A549 (cell line): ENCODE results near the gene PPTC7. TPM values are rescaled to one million over a fixed set of nuclear protein-coding genes. Genes with fewer than 3 reads are reported as not detected.
"Not testable (repeated sequence)": the region's sequence is repeated elsewhere in the genome, so short reads cannot be mapped to it uniquely, and the experiment has no call there.

ENCODE experiments used
- ATAC-seq, 2 experiments: fragments of 200-7000 bp in 1 of 2; fragments of >200 bp in 1 of 2; cut with Nextera tagmentation in 1 of 2; cut with Tn5 transposase in 1 of 2; 3 replicates each; pipeline versions ENCODE4 v1.8.0 to v1.9.1; 2018 to 2020; ENCODE audit warnings: mild to moderate bottlenecking in 1 of 2, moderate library complexity in 1 of 2
- CTCF ChIA-PET: fragments of 300-600 bp; sonication (Branson Sonifier 250); formaldehyde crosslinking; extraction: SDS; loops from one replicate; lab custom pipeline; 2021; ENCODE audit warnings: antibody characterized with exemption, inconsistent platforms; lab: Yijun Ruan, JAX
- POLR2A ChIA-PET: fragments of 350-600 bp; formaldehyde crosslinking; extraction: SDS; loops from one replicate; lab custom pipeline; 2021; ENCODE audit warnings: antibody characterized with exemption, inconsistent platforms; lab: Yijun Ruan, JAX
- DNase-seq, 2 experiments: peaks; one replicate each; pipeline versions ENCODE4 v3.0.0 to v3.0.0-alpha.2; 2011 to 2016; ENCODE audit warnings: low read depth in 1 of 2, low spot score in 1 of 2
- FAIRE-seq: peaks from 2 replicates; lab custom pipeline; 2011; peaks lifted over from hg19 to GRCh38; lab: Jason Lieb, UNC
- H3K27ac ChIP-seq, 2 experiments: fragments of >200 bp; sonication (Bioruptor Twin); formaldehyde crosslinking; 3 replicates each; pipeline ENCODE4 v1.5.1; 2016 to 2017
- H3K4me1 ChIP-seq: fragments of >200 bp; sonication (Bioruptor Twin); formaldehyde crosslinking; 3 replicates; pipeline ENCODE4 v1.6.1; 2016
- H3K4me2 ChIP-seq: fragments of >200 bp; sonication (Bioruptor Twin); formaldehyde crosslinking; 3 replicates; pipeline ENCODE4 v1.6.1; 2016
- H3K4me3 ChIP-seq: fragments of >200 bp; sonication (Bioruptor Twin); formaldehyde crosslinking; 3 replicates; pipeline ENCODE4 v1.5.1; 2016
- H3K9me3 ChIP-seq: fragments of >200 bp; sonication (Bioruptor Twin); formaldehyde crosslinking; 3 replicates; pipeline ENCODE4 v1.6.1; 2016
- EHF ChIP-seq: fragments of 250-450 bp; sonication (Bioruptor Pico); IDR thresholded peaks from 2 replicates; pipeline ENCODE4 v1.5.0; 2020; ENCODE audit warnings: mild to moderate bottlenecking
- ESRRA ChIP-seq: fragments of 150-350 bp; IDR thresholded peaks from 2 replicates; pipeline ENCODE4 v1.6.1; 2014; ENCODE audit warnings: mild to moderate bottlenecking, low read length, borderline replicate concordance
- FOXS1 ChIP-seq: fragments of 250-450 bp; sonication (Bioruptor Pico); IDR thresholded peaks from 2 replicates; pipeline ENCODE4 v1.5.0; 2020; ENCODE audit warnings: mild to moderate bottlenecking, moderate library complexity
- HEYL ChIP-seq: fragments of 250-450 bp; sonication (Bioruptor Pico); IDR thresholded peaks from 2 replicates; pipeline ENCODE4 v1.8.0; 2021; ENCODE audit warnings: mild to moderate bottlenecking, moderate library complexity
- HOXA7 ChIP-seq: fragments of 250-450 bp; sonication (Bioruptor Pico); IDR thresholded peaks from 2 replicates; pipeline ENCODE4 v1.5.0; 2020; ENCODE audit warnings: mild to moderate bottlenecking, moderate library complexity
- HOXB13 ChIP-seq: fragments of 250-450 bp; sonication (Bioruptor Pico); IDR thresholded peaks from 2 replicates; pipeline ENCODE4 v1.5.0; 2020; ENCODE audit warnings: low read depth, mild to moderate bottlenecking, moderate library complexity
- HOXB5 ChIP-seq: fragments of 250-450 bp; sonication (Bioruptor Pico); IDR thresholded peaks from 2 replicates; pipeline ENCODE4 v1.5.0; 2020; ENCODE audit warnings: mild to moderate bottlenecking, moderate library complexity
- MAFK ChIP-seq: fragments of 450-650 bp; IDR thresholded peaks from 2 replicates; pipeline ENCODE4 v1.6.1; 2014; ENCODE audit not compliant: partially characterized antibody
- NFE2L2 ChIP-seq: fragments of 150-350 bp; conservative IDR thresholded peaks from 2 replicates; pipeline ENCODE4 v1.6.1; 2014; ENCODE audit warnings: low read length
- NR3C1 ChIP-seq: fragments of >200 bp; sonication (Bioruptor Twin); formaldehyde crosslinking; IDR thresholded peaks from 3 replicates; pipeline ENCODE4 v1.6.1; 2017
- SMC3 ChIP-seq: fragments of >200 bp; sonication (Bioruptor Twin); formaldehyde crosslinking; IDR thresholded peaks from 3 replicates; pipeline ENCODE4 v1.6.1; 2018; ENCODE audit warnings: inconsistent platforms
- TP53 ChIP-seq: fragments of 250-450 bp; sonication (Bioruptor Pico); IDR thresholded peaks from 2 replicates; pipeline ENCODE4 v1.5.0; 2021; ENCODE audit warnings: mild to moderate bottlenecking, moderate library complexity
- ZC3H11A ChIP-seq: fragments of 450-650 bp; IDR thresholded peaks from 2 replicates; pipeline ENCODE4 v1.6.1; 2014; ENCODE audit warnings: antibody characterized with exemption, mild to moderate bottlenecking
- ZFP36 ChIP-seq: fragments of 450-650 bp; IDR thresholded peaks from 2 replicates; pipeline ENCODE4 v1.6.1; 2014; ENCODE audit warnings: borderline replicate concordance; ENCODE audit not compliant: partially characterized antibody
- ZNF302 ChIP-seq: fragments of 250-450 bp; sonication (Bioruptor Pico); IDR thresholded peaks from 2 replicates; pipeline ENCODE4 v1.9.0; 2021; ENCODE audit warnings: inconsistent platforms, mild to moderate bottlenecking, moderate library complexity
- ZSCAN20 ChIP-seq: fragments of 250-450 bp; sonication (Bioruptor Pico); IDR thresholded peaks from 2 replicates; pipeline ENCODE4 v1.8.0; 2022; ENCODE audit warnings: mild to moderate bottlenecking, moderate library complexity
- WGBS: methylation state at CpG from one replicate; pipeline ENCODE4 v1.1.6; 2017; ENCODE audit errors: missing lambda C conversion rate; 5-methylcytosine and 5-hydroxymethylcytosine counted together
- polyA plus RNA-seq, 4 experiments: library from polyadenylated mRNA; depleted of rRNA in 3 of 4; stranded (reverse); fragments of >200 nt; fragmentation: RNase III in 1 of 4; extraction: RNeasy Plus Mini Kit Qiagen cat#74134 plus additional on column Dnase treatment in 1 of 4; gene quantifications; 2 replicates in 3 of 4; 3 replicates in 1 of 4; pipeline ENCODE4 v1.2.3, GENCODE V29; 2011 to 2017

PPTC7 gene
- polyA plus RNA-seq, 2 of the 4 experiments (the other 2 are of a cell fraction): 15.1 to 30.3 TPM

- FAIRE-seq, DNase-seq, H3K4me2 ChIP-seq, H3K4me3 ChIP-seq, H3K27ac ChIP-seq, POLR2A ChIA-PET, ATAC-seq: not testable (repeated sequence)
- 0% methylated on average over 1 of the region's 2 CpGs for WGBS
- CTCF ChIA-PET: interaction anchor here (4.8 kb wide), 1 partner anchor 17 kb away, joined by 26 read pairs; no protein-coding TSS in a partner anchor
- H3K4me1 ChIP-seq: peaks cover 19% of the 10 kb centered on the region
- peaks cover 27% of the 10 kb centered on the region for H3K9me3 ChIP-seq
- TF ChIP-seq HOXB5 (peak; percentile 29; the same call in 1 of the 2 replicates), FOXS1 (peak; percentile 90; the same call in 1 of the 2 replicates), ZNF302 (peak; percentile 28; the same call in 1 of the 2 replicates), EHF (0 out of 2 replicates have a peak, but pooled peaks have one; percentile 68)
Measured at GRCh38 chr12:110569838-110570237, 13.3 kb downstream of the PPTC7 start.

DNA sequence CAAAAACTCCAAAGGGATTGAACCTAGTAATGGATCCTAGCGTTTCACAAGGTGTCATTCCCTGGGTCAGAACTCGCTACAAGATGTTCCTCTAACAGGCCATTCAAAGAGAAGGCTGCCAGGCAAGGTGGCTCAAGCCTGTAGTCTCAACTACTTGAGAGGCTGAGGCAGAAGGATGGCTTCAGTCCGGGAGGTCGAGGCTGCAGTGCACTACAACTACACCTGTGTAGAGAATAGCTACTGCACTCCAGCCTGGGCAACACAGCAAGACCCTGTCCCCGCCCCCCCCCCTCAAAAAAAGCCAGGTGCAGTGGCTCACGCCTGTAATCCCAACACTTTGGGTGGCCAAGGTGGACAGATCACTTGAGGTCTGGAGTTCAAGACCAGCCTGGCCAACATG lies 14.4 kb downstream of the PPTC7 start:
- H3K27ac ChIP-seq: no peak overlapping the region
- FAIRE-seq: no peak
- 86% methylated on average over 4 of the region's 6 CpGs for WGBS

GRCh38 chr12:110566993-110567392 lies 16.1 kb downstream of the PPTC7 start:
- no peak for TF ChIP-seq ZFP36
- ChIA-PET POLR2A (interaction anchor here (1.4 kb wide), 1 partner anchor 47 kb away, joined by 4 read pairs; the partner anchor contains the start of gene TCTN1), CTCF (interaction anchor here (1.8 to 4.8 kb wide), 3 partner anchors 14 to 99 kb away, joined by 6 to 26 read pairs (median 20); partner anchors contain the start of genes FAM216A and GPN3)
- no peak for FAIRE-seq
- DNase-seq: no peak
- Histone ChIP-seq H3K4me3 (no peak overlapping the region), H3K27ac (no peak overlapping the region), H3K4me1 (peaks cover 45% of the 10 kb centered on the region), H3K4me2 (no peak overlapping the region), H3K9me3 (peaks cover 19% of the 10 kb centered on the region)
- WGBS: 97% methylated on average over 5 of the region's 5 CpGs
- peak; percentile 31 to 50; a peak in 3 of 6 replicates for ATAC-seq

More for the DNA sequence above, 14.4 kb downstream of the PPTC7 start:
- ChIA-PET CTCF (interaction anchor here (0.6 to 4.8 kb wide), 4 partner anchors 16 to 100 kb away, joined by 4 to 26 read pairs (median 13); partner anchors contain the start of genes FAM216A and GPN3), POLR2A (no interaction called here)
- no peak overlapping the region for H3K4me2 ChIP-seq
- H3K4me3 ChIP-seq: no peak overlapping the region
- H3K9me3 ChIP-seq: peaks cover 27% of the 10 kb centered on the region
- peaks cover 27% of the 10 kb centered on the region for H3K4me1 ChIP-seq
- DNase-seq: no peak
- no peak for TF ChIP-seq HEYL (CRISPR knock-in tag)
- no peak for TF ChIP-seq MAFK
- TF ChIP-seq HOXB13: no peak
- no peak for TF ChIP-seq TP53 (CRISPR knock-in tag)
- TF ChIP-seq, all 56 proteins: peak for 0
- ATAC-seq: no peak

DNA sequence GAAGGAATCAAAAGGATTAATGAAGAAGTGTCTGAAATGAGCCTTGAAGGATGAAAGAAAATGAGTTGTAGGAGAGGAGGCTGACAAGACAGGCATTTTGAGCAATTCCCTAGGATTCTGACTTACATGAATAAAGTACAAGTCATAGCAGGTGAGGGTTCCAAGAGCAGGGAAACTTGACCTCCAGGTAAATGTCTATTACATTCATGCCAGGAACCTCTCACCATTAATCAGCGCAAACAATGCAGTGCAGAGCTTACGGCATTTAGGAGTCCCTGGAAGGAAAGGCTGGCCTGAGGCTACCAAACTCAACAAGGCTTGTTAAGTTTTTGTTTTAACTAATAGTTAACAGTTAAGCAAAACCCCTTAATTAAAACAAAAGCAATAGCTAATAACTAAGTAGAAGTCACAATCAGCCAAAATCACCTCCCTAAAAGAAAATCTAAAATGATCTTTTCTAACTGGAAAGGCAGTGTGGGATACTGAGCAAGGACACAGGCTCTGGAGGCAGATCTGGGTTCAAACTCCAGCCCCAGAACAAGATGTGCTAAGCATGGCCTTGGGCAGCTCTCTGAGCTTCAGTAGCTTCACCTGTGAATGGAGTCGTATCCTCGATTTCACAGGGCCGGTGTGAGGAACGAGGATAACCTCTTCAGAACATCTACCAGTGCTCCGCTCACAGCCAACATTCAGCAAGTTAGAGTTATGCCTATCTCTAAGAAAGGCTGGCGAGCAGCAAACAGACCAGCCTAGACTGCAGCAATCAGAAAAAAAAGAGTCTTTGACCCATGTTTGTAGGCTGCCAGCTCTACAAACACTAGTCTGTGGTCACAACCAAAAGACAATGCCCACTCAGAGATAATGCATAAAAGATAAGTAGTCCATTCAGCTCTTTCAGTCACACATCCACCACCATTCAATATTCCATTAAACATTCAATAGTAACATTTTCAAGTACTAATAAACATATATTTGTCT lies 16.9 kb downstream of the PPTC7 start:
- ATAC-seq: peak; percentile 19 to 30; a peak in 3 of 6 replicates
- Histone ChIP-seq H3K4me1 (peaks cover 53% of the 10 kb centered on the region), H3K4me3 (no peak overlapping the region), H3K9me3 (peaks cover 12% of the 10 kb centered on the region), H3K4me2 (peak overlapping the region; percentile 42), H3K27ac (peak overlapping the region in 1 of 2 experiments; percentile 17; a peak in 2 of 6 replicates)
- no peak for FAIRE-seq
- ChIA-PET CTCF (interaction anchor here (0.7 to 4.8 kb wide), 6 partner anchors 12 to 97 kb away, joined by 3 to 26 read pairs (median 5); partner anchors contain the start of gene FAM216A), POLR2A (interaction anchor here (1.4 kb wide), 1 partner anchor 48 kb away, joined by 4 read pairs; the partner anchor contains the start of gene TCTN1)
- no peak for TF ChIP-seq HOXB13
- no peak for TF ChIP-seq ZSCAN20
- TF ChIP-seq SMC3: no peak
- no peak for TF ChIP-seq HEYL (CRISPR knock-in tag)
- no peak for TF ChIP-seq NFE2L2
- DNase-seq: no peak
- 82% methylated on average over 8 of the region's 8 CpGs for WGBS

DNA sequence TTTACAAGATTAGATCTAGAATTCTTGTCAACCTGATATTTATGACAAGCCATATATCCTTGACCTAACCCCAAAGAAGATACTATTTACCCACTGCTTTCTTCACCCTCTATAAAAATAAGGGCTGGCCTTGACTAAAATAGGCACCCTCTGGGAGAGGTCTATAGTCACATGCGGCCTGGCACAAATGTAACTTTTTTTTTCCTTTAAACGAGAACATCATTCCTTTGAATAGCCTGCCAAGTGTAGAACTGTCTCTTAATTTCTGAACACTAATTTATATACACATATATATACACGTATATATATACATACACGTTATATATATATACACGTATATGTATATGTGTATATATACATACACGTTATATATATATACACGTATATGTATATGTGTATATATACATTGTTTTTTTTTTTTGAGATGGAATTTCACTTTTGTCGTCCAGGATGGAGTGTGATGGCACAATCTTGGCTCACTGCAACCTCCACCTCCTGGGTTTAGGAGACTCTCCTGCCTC lies 18.6 kb downstream of the PPTC7 start:
- ATAC-seq (no peak), DNase-seq (no peak)
- WGBS: 78% methylated on average over 8 of the region's 8 CpGs
- Histone ChIP-seq H3K27ac (peak overlapping the region; percentile 28 to 36; a peak in 2 of 6 replicates), H3K4me1 (peaks cover 61% of the 10 kb centered on the region), H3K9me3 (peaks cover 11% of the 10 kb centered on the region)
- POLR2A ChIA-PET: no interaction called here
- CTCF ChIA-PET: interaction anchor here (0.5 to 1.9 kb wide), 3 partner anchors 12 to 36 kb away, joined by 3 to 10 read pairs (median 7); no protein-coding TSS in a partner anchor
- no peak for TF ChIP-seq HEYL (CRISPR knock-in tag)
- TF ChIP-seq NFE2L2: no peak
- TF ChIP-seq ESRRA: no peak
- no peak for TF ChIP-seq ZC3H11A
- no peak for TF ChIP-seq NR3C1
- no peak for TF ChIP-seq HOXA7 (CRISPR knock-in tag)
- TF ChIP-seq, all 56 proteins: peak for 0
- H3K4me2 ChIP-seq: peak overlapping the region; percentile 63
- FAIRE-seq: no peak
- H3K4me3 ChIP-seq: no peak overlapping the region
